GM19328 (cell line): ENCODE measurements around the gene OR9K2.
"Not testable (repeated sequence)": the region's sequence is repeated elsewhere in the genome, so short reads cannot be mapped to it uniquely, and the experiment has no call there.

Experiments
- ATAC-seq: cut with Tn5 transposase; IDR thresholded peaks from one replicate; pipeline ENCODE4 v1.9.1; 2021; ENCODE audit warnings: mild to moderate bottlenecking, moderate library complexity; ENCODE audit not compliant: unreplicated experiment

The OR9K2 gene, protein sequence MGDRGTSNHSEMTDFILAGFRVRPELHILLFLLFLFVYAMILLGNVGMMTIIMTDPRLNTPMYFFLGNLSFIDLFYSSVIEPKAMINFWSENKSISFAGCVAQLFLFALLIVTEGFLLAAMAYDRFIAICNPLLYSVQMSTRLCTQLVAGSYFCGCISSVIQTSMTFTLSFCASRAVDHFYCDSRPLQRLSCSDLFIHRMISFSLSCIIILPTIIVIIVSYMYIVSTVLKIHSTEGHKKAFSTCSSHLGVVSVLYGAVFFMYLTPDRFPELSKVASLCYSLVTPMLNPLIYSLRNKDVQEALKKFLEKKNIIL

DNA sequence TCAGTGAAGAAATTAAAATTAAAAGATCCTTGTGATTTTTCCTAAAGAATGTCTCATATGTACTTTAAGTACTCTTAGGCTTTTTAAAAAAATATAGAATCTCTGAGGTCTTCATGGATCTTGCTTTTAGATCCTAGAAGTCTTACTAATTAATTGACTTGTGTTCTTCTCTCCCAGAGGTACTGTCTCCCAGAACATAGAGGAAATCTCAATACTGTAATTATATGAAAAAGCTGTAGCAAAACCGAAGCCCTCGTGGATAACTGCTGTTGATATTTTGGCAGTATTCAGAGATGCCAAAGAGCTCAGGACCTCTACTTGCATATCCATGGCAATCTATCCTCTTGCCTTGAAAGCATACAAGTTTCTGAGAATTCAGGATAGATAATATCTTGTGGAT lies at the start of gene OR9K2:
OR9K2 (plus strand) TSS at position 301 of the 400 bp plus-strand sequence. CDS start 3,429 bp downstream, outside the sequence.
- ATAC-seq: no peak

DNA sequence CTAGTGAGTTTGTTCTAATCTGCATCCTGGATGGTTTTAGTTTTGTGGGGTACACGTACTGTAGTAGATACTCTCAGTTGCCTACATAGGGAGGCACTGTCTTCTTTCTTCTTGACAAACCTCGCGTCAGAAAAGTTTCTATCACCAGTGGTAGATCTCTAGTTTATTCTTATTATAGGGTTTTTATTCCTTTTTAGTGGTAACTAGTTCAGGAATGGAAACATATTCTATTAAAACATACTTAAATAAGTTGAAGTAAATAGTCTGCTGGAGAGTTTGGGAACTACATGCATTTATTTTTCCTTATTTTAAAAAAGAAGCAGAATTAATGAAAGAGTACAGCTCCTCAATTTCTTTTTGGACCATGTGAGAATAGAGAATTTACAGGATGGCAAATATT lies 33.6 kb upstream of the OR9K2 start:
- ATAC-seq: no peak

DNA sequence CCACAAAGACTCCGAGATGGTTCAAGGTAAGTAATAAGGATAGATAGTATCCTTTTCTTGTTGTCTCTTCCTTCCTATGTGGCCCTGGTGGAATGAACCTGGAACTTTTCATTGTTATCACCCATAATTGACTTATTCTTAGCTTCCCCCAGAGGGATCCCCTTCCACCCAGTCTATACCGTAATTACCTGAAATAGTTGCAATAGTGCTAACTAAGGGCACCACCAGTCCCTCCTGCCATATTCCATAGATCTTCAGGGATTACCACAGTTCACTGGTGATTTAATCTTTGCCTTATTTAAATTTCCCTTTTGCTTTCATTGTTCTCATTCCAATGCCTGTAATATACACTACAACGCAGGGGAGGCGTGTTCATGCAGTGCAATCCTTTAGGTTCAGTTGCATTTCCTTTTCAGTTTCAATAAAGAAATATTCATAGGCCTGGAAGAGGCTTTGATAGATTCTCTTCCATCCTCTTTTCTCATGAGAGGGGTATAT lies 13.8 kb upstream of the OR9K2 start:
- no peak for ATAC-seq

DNA sequence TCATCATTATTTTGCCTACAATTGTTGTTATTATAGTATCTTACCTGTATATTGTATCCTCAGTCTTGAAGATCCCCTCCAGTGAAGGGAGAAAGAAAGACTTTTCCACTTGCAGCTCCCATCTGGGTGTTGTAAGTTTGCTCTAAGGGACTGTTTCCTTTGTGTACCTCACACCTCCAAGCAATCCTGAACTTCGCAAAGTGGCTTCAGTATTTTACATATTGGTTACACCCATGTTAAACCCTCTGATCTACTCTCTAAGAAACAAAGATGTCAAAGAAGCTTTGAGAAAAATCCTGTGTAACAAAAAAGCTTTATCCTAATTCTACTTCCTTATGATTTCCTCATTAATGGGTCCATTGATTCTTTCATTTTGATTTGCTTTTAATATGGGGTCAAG lies 10.1 kb upstream of the OR9K2 start:
- ATAC-seq: no peak

DNA sequence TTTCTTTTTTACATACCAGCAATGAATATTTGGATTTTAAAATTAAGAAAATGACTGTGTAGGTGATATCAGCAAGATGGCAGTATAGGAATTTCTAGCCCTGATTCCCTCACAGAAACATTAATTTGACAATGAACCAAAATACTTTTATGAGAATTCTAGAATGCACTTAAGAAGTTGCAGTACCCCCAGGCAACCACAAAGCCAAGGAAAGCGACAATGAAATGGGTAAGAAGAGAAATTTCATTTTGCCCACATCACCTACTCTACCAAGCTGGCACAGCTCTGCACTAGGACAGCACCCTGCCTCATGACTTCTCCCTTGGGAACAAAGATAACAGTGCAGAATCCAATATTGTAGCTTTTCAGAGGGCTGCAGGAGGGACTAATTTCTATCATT lies 6.6 kb downstream of the OR9K2 start:
- ATAC-seq: no peak

DNA sequence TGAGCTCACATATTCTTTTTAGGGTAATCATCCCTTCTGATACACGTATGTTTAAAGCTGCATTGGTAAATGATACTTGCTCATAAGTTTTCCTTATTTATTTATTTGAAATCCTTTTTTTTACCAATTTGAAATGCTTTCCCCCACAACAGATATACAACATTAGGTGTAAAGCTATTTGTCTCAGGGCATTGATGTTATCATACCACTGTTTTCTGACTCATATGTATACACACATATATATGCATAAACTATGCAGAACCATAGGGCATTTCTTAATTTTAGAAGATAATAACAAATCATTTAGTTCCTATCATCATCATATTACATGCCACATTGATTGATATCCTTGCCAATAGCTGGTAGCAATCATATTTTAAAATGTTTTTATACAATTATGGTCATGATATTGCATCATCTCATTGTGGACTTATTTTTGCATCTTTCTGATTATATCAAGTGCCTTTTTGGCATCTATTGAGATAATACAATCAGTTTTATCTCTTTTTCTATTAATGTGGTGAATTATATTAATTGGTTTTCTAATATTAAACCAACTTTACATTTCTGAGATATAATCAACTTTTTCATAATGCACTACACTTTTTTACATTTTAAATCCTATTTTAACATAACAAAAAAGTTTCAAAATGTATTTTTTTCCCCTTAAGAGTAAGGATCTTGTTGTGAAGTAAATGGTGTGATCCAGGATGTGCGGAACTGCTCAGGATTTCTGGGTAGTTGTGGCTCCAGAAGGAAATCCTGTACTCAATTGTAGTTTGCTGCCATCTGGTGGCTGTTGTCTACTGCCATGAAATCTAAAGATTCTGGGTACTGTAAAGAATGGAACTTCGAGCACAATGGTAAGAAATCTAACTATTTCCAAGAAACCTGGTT lies 16.7 kb downstream of the OR9K2 start:
- ATAC-seq: no peak

DNA sequence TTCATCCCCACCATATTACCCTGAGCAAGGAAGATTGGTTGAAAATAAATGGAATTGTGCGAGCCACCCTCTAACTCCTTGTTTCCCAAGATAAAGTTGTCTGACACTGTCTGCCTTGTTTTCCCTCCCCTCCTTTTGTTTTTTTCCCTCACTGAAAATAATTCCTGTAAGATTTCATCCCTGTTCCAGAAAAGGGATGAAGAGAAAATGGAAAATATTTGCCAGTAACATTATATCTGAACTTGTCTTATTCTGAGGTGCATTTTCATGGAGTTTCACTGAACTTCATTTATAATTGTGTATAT lies 17.3 kb downstream of the OR9K2 start:
- no peak for ATAC-seq

DNA sequence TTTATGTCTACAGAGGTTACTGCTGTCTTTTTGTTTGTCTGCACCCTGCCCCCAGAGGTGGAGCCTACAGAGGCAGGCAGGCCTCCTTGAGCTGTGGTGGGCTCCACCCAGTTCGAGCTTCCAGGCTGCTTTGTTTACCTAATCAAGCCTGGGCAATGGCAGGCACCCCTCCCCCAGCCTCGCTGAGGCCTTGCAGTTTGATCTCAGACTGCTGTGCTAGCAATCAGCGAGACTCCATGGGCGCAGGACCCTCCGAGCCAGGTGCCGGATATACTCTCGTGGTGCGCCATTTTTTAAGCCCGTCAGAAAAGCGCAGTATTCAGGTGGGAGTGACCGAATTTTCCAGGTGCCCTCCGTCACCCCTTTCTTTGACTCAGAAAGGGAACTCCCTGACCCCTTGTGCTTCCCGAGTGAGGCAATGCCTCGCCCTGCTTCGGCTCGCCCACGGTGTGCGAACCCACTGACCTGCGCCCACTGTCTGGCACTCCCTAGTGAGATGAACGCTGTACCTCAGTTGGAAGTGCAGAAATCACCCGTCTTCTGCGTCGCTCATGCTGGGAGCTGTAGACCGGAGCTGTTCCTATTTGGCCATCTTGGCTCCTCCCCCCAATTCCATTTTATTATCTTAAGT lies 40.9 kb downstream of the OR9K2 start:
- ATAC-seq: not testable (repeated sequence)

DNA sequence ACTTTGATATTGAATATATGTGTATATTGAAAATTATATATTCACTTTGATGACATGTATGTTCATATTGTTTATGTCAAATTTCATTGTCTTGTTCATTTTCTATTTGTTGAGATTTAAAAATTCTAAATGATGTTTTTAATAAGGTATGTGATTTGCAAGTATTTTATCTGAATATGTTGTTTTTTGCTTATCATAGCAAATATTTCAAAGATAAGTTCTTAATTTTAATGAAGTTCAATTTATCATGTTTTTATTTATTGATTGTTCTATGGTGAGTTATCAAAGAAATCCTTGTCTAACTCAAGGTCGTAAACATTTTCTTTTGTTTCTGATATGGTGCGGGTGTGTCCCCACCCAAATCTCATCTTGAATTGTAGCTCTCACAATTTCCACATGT lies 45.2 kb downstream of the OR9K2 start:
- ATAC-seq: no peak

DNA sequence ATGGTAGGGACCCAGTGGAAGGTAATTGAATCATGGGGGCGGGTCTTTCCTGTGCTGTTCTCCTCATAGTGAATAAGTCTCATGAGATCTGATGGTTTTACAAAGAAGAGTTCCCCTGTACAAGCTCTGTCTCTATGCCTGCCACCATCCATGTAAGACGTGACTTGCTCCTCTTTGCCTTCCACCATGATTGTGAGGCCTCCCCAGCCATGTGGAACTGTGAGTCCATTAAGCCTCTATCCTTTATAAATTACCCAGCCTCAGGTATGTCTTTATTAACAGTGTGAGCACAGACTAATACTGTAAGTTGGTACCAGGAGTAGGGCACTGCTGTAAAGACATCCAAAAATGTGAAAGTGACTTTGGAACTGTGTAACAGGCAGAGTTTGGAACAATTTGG lies 45.6 kb downstream of the OR9K2 start:
- not testable (repeated sequence) for ATAC-seq

DNA sequence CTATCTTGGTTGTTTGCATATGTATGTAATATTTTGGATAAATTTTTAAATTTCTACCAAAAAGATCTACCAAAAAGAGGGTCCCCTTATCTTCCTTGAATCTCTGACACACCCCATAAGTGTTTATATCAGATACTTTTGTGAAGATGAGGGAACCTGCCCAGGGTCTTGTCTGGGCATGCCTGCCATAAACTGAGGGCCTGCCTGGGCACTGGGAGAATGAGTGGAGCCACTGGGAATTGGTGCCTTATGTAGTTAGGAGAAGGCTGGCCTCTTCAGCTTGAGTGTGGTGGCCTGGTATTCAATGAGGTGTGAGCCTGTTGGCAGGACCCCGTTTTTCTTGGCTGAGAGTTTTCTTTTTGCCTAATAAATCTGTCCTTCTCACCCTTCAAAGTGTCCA lies 46.5 kb downstream of the OR9K2 start:
- ATAC-seq: no peak

DNA sequence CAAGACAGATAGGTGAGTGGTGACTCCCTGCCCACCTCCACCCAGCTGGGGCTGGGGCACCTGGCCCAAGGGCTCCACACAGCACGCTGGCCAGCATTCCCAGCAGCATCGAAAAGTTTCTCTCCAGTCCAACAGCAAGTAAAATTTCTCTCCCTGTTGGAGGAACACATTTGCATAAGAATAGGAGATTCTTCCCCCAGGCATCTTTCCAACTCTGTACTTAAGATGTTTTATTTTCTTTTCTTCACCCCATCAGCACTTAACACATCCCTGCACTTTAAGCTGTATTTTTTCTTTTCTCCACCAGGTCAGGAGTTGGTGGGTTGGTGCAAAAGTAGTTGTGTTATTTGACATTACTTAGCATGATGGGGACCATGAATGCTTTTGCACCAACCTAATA lies 47.2 kb downstream of the OR9K2 start:
- no peak for ATAC-seq
